ENCODE measurements around the gene MSANTD7.

- no peak for TF ChIP-seq CTCF (IDR thresholded peaks at IDR 0.05)
- TF ChIP-seq EZH2 (IDR thresholded peaks at IDR 0.05): no peak
- TF ChIP-seq EZH2phosphoT487 (IDR thresholded peaks at IDR 0.05): no peak
Measured at GRCh38 chr10:14858338-14858960, 20.3 kb downstream of the MSANTD7 start.
